Esophagus muscularis mucosa (tissue), 2 donors: ENCODE measurements around the gene ZSWIM5.

Experiments
- POLR2A ChIP-seq: fragments of 450-650 bp; IDR thresholded peaks from one replicate; pipeline ENCODE4 v1.6.1; 2017; ENCODE audit warnings: antibody characterized with exemption, moderate library complexity, mild to moderate bottlenecking, low read depth
- POLR2AphosphoS5 ChIP-seq, 2 donors: sonication (generic); formaldehyde crosslinking; IDR thresholded peaks; one replicate each; pipeline ENCODE4 v1.6.1; 2017; ENCODE audit warnings: antibody characterized with exemption in 2 of 2

GRCh38 chr1:45111239-45111638 is 95.2 kb downstream of the ZSWIM5 start:
- TF ChIP-seq POLR2A (no peak), POLR2AphosphoS5 (IDR thresholded peaks at IDR 0.05) (no peak)
